NCI-H82 treated with DMSO at 0.1 percent for 48 hours (cell line): ENCODE data around the gene UBR7.

Experiments used
- DNase-seq: peaks from one replicate; lab custom pipeline; 2025; ENCODE audit not compliant: unreplicated experiment; lab: John Stamatoyannopoulos, UW

UBR7 gene

DNA sequence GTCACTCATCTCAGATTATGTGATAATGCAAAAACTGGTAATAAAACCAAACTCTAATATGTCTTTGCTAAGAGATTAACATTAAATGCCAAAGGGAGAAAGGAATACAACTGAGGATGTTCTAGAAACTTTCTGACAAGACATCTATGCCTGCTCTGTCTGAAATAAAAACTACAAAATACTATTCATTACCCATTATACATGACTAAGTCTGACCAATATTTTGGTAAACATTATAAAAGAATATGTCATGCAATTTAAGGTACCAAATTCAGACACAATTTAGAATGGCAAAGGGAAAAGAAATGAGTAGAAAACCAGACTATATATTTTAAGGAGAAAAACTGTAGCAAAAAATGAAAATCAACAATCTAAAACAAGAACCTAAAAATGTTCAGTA is 39.5 kb downstream of the UBR7 start:
- DNase-seq, result no peak

GRCh38 chr14:93249128-93249831 is 42.2 kb downstream of the UBR7 start:
- no peak for DNase-seq

GRCh38 chr14:93262446-93262845 is 55.4 kb downstream of the UBR7 start:
- DNase-seq, result no peak

GRCh38 chr14:93263416-93263815 is 56.4 kb downstream of the UBR7 start:
- DNase-seq, result no peak

- no peak for DNase-seq
Measured at GRCh38 chr14:93266127-93266526, 59.1 kb downstream of the UBR7 start.

- DNase-seq, result peak; percentile 14
Measured at GRCh38 chr14:93267149-93267711, 60.2 kb downstream of the UBR7 start.

GRCh38 chr14:93268406-93268805 is 61.4 kb downstream of the UBR7 start:
- no peak for DNase-seq

GRCh38 chr14:93269341-93270068 is 62.4 kb downstream of the UBR7 start:
- no peak for DNase-seq

- no peak for DNase-seq
Measured at GRCh38 chr14:93271111-93271510, 64.1 kb downstream of the UBR7 start.

DNA sequence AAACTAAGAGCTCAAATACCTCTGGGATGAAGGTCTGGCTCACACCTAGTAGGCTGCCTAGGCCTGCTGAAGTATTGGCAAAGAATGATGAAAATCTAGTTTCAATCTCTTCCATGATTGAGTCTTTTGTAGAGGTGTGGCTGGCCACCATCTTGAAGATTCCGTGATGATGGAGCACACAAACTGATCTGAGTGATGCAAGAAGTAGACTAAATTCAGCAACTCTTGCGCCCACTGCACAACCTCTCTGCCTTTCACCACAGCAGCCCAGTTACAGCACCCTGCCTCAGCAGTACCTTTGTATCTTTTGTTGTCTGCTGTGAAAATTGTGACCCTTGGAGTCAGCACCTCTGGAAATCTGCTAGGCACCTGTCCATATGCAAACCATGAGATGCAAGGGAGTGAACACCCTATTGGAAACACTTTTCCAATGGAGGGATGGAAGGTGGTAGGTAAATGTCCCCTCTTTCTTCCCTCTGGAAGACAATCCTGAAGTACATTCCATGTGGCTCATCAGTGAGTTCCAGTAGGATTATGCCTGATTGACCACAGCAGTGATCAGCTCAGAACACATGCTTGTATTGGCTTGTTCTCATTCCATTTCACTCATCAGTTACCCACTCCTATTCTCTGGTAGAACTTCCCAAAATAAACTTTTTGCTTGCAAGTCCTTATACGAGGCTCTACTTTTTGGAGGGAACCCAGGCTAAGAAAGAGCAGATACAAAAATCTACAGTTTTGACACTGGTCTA is 67.2 kb downstream of the UBR7 start:
- DNase-seq, result no peak

GRCh38 chr14:93276031-93276716 is 69.1 kb downstream of the UBR7 start:
- no peak for DNase-seq
